OCI-LY1 (cell line): ENCODE measurements around the gene KCNMA1.

Experiments used
- CTCF ChIP-seq: fragments of 200-600 bp; sonication (generic), shearing (Covaris generic); IDR thresholded peaks from 2 replicates; pipeline ENCODE4 v1.5.1; 2017; ENCODE audit warnings: mild to moderate bottlenecking, antibody characterized with exemption, low read length, moderate library complexity, mixed read lengths
- EZH2 ChIP-seq: fragments of 200-600 bp; sonication (generic), shearing (Covaris generic); IDR thresholded peaks from 2 replicates; pipeline ENCODE4 v1.8.0; 2017; ENCODE audit warnings: borderline replicate concordance, mixed run types, mild to moderate bottlenecking, antibody characterized with exemption, low read length, moderate library complexity, mixed read lengths

- no peak for TF ChIP-seq CTCF
- TF ChIP-seq EZH2: no peak
These were observed 330.9 kb downstream of the KCNMA1 start for GRCh38 chr10:77306666-77307065.
